Camera-type eye (tissue), 1 donor: ENCODE results near the gene SVOPL. TPM values are rescaled to one million over a fixed set of nuclear protein-coding genes. Genes with fewer than 3 reads are reported as not detected.

ENCODE experiments used
- total RNA-seq: library from RNA; depleted of rRNA; stranded (reverse); fragments of >200 nt; gene quantifications from one replicate; pipeline ENCODE4 v1.2.3, GENCODE V29; 2014

Gene SVOPL, protein sequence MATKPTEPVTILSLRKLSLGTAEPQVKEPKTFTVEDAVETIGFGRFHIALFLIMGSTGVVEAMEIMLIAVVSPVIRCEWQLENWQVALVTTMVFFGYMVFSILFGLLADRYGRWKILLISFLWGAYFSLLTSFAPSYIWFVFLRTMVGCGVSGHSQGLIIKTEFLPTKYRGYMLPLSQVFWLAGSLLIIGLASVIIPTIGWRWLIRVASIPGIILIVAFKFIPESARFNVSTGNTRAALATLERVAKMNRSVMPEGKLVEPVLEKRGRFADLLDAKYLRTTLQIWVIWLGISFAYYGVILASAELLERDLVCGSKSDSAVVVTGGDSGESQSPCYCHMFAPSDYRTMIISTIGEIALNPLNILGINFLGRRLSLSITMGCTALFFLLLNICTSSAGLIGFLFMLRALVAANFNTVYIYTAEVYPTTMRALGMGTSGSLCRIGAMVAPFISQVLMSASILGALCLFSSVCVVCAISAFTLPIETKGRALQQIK
- total RNA-seq = 0.99 TPM

GRCh38 chr7:138700857-138701536 lies at the start of gene SVOPL:
SVOPL (minus strand) TSS chr7:138701362; CDS start chr7:138679045, 22,317 bp downstream.

Other genes starting within 250 kb of the SVOPL start
- gene TRIM24, start 241.1 kb downstream of the SVOPL start, total RNA-seq = 31.3 TPM
- gene TMEM213, start 96.6 kb upstream of the SVOPL start, total RNA-seq = not detected
- 0.66 TPM for gene ATP6V0A4, start 96.8 kb upstream of the SVOPL start, total RNA-seq